Measurements from ENCODE around the gene GRIN2A. TPM values are rescaled to one million over a fixed set of nuclear protein-coding genes. Genes with fewer than 3 reads are reported as not detected.

Gene GRIN2A
- total and polyA plus RNA-seq, 2 of the 8 experiments (the other 6 are each of a cell fraction or from before 2014, with no cell fraction given) = 0.18 to 1.8 TPM

DNA sequence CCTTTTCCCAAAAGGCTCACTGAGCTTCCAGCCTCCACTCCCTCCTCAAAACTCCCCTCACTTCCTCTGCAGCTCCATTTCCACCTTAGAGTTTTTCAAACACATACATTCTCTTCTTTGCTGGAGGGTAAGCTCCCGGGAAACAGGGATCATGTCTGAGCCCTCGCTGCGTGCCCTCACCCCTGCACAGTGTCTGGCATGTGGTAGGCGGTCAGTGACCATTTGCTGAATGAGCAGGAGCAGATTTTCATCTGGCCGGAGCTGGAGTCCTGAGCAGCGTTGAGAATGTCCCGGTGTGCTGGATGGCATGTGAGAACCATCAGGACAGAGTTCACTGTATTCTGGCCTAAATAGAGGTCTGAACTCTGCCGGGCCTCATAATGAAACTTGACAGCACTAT lies 274.5 kb downstream of the GRIN2A start (continued):
- TF ChIP-seq, protein P1, sequence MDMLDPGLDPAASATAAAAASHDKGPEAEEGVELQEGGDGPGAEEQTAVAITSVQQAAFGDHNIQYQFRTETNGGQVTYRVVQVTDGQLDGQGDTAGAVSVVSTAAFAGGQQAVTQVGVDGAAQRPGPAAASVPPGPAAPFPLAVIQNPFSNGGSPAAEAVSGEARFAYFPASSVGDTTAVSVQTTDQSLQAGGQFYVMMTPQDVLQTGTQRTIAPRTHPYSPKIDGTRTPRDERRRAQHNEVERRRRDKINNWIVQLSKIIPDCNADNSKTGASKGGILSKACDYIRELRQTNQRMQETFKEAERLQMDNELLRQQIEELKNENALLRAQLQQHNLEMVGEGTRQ (IDR thresholded peaks at IDR 0.05; ENCODE audit: low read length) = no peak
- no peak for TF ChIP-seq CHD1 (IDR thresholded peaks at IDR 0.05; ENCODE audit: low read depth, low read length)
- TF ChIP-seq KDM4A (IDR thresholded peaks at IDR 0.05; ENCODE audit: low read depth, low read length, severe bottlenecking) = no peak
